ENCODE measurements around the gene ANKH.

Gene ANKH

GRCh38 chr5:14913096-14913495 is 41.5 kb upstream of the ANKH start:
- TF ChIP-seq, protein P1, sequence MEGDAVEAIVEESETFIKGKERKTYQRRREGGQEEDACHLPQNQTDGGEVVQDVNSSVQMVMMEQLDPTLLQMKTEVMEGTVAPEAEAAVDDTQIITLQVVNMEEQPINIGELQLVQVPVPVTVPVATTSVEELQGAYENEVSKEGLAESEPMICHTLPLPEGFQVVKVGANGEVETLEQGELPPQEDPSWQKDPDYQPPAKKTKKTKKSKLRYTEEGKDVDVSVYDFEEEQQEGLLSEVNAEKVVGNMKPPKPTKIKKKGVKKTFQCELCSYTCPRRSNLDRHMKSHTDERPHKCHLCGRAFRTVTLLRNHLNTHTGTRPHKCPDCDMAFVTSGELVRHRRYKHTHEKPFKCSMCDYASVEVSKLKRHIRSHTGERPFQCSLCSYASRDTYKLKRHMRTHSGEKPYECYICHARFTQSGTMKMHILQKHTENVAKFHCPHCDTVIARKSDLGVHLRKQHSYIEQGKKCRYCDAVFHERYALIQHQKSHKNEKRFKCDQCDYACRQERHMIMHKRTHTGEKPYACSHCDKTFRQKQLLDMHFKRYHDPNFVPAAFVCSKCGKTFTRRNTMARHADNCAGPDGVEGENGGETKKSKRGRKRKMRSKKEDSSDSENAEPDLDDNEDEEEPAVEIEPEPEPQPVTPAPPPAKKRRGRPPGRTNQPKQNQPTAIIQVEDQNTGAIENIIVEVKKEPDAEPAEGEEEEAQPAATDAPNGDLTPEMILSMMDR (IDR thresholded peaks at IDR 0.05): no peak
- Histone ChIP-seq H3K27ac (no peak overlapping the region), H3K4me3 (no peak overlapping the region)
- no peak for DNase-seq (ENCODE audit: low spot score)

- H3K27ac ChIP-seq: no peak overlapping the region
- TF ChIP-seq, protein P1 (IDR thresholded peaks at IDR 0.05): no peak
- H3K4me3 ChIP-seq: no peak overlapping the region
- no peak for DNase-seq (ENCODE audit: low spot score)
Measured at GRCh38 chr5:14912206-14912605, 40.6 kb upstream of the ANKH start.

DNA sequence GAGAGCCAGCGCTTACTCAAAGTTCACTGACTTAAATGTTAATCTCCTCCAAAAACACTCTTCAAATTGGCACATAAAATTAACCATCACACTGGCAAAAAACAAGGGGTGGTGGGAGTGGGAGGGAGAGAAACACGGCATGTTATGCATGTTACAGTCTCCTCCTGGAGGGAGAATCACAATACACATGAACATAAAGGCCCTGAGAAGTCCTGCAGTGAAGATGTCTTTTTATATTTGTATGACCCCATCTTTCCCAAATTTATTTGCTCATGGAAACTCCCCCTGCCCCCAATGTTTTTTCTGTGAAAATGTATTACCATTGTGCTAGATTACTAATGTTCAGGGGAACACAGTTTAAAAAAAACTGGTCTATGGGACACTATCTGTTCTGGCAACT is 37.8 kb upstream of the ANKH start:
- Histone ChIP-seq H3K27ac (no peak overlapping the region), H3K4me3 (no peak overlapping the region)
- DNase-seq (ENCODE audit: low spot score): no peak
- TF ChIP-seq, protein P1 (IDR thresholded peaks at IDR 0.05): no peak

DNA sequence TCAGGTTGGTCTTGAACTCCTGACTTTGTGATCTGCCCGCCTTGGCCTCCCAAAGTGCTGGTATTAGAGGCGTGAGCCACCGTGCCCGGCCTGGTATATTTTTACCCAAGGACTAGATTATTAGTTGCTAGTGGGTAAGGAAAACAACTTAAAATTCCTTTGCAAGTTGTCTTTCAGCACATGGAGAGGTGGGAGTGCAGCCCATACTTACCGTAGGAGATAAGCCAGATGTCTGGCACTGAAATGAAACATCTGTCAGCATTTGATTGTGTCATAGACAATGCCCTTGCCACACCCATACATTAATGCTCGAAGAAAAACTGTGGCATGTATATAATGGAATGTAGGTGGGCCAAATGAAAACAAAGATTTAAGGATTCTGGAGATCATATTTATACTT is 36.6 kb upstream of the ANKH start:
- no peak overlapping the region for H3K4me3 ChIP-seq
- DNase-seq (ENCODE audit: low spot score): no peak
- no peak overlapping the region for H3K27ac ChIP-seq
- TF ChIP-seq, protein P1 (IDR thresholded peaks at IDR 0.05): no peak

- TF ChIP-seq, protein P1 (IDR thresholded peaks at IDR 0.05): no peak
- Histone ChIP-seq H3K4me3 (no peak overlapping the region), H3K27ac (no peak overlapping the region)
- DNase-seq (ENCODE audit: low spot score): no peak
Measured at GRCh38 chr5:14906628-14907027, 35.0 kb upstream of the ANKH start.

GRCh38 chr5:14902826-14903560 is 31.4 kb upstream of the ANKH start:
- no peak for DNase-seq (ENCODE audit: low spot score)
- H3K4me3 ChIP-seq: no peak overlapping the region
- H3K27ac ChIP-seq: no peak overlapping the region
- TF ChIP-seq, protein P1 (IDR thresholded peaks at IDR 0.05): no peak

GRCh38 chr5:14901462-14902051 is 30.0 kb upstream of the ANKH start:
- TF ChIP-seq, protein P1 (IDR thresholded peaks at IDR 0.05): no peak
- no peak for DNase-seq (ENCODE audit: low spot score)
- Histone ChIP-seq H3K4me3 (no peak overlapping the region), H3K27ac (peak overlapping the region; percentile 64 to 77)
